GM21786 (cell line): ENCODE data around the gene MAP2K6.
A peak's percentile ranks its signal among the peaks of the same experiment; 100 is the strongest.

Source experiments
- ATAC-seq: cut with Tn5 transposase; IDR thresholded peaks from one replicate; pipeline ENCODE4 v1.9.1; 2021; ENCODE audit not compliant: unreplicated experiment

Gene MAP2K6

GRCh38 chr17:69414408-69415274, at the start of gene MAP2K6:
MAP2K6 (plus strand) TSS chr17:69414697; CDS start chr17:69414985, 288 bp downstream.
- ATAC-seq: peak; percentile 94

- peak; percentile 72 for ATAC-seq
These were observed 47.2 kb upstream of the MAP2K6 start for GRCh38 chr17:69367298-69367697.

GRCh38 chr17:69373069-69373468, 41.4 kb upstream of the MAP2K6 start:
- ATAC-seq: no peak

- no peak for ATAC-seq
These were observed 39.3 kb upstream of the MAP2K6 start for GRCh38 chr17:69375229-69375628.

- ATAC-seq: no peak
These were observed 25.6 kb upstream of the MAP2K6 start for GRCh38 chr17:69388822-69389442.

GRCh38 chr17:69390795-69391501, 23.5 kb upstream of the MAP2K6 start:
- no peak for ATAC-seq

- ATAC-seq: no peak
These were observed 13.2 kb upstream of the MAP2K6 start for GRCh38 chr17:69401251-69401650.

GRCh38 chr17:69402052-69402451, 12.4 kb upstream of the MAP2K6 start:
- ATAC-seq: no peak

- ATAC-seq: no peak
These were observed 10.1 kb upstream of the MAP2K6 start for GRCh38 chr17:69404399-69404798.

- ATAC-seq: no peak
These were observed 9.4 kb upstream of the MAP2K6 start for GRCh38 chr17:69405096-69405495.

GRCh38 chr17:69406941-69407340, 7.6 kb upstream of the MAP2K6 start:
- no peak for ATAC-seq

GRCh38 chr17:69407759-69408158, 6.7 kb upstream of the MAP2K6 start:
- ATAC-seq: no peak

- ATAC-seq: no peak
These were observed 3.8 kb upstream of the MAP2K6 start for GRCh38 chr17:69410671-69411070.

- ATAC-seq: no peak
These were observed 2.7 kb upstream of the MAP2K6 start for GRCh38 chr17:69411766-69412165.

- ATAC-seq: no peak
These were observed 2.2 kb upstream of the MAP2K6 start for GRCh38 chr17:69412251-69412671.

GRCh38 chr17:69415431-69415830, 934 bp downstream of the MAP2K6 start:
- ATAC-seq: no peak

- no peak for ATAC-seq
These were observed 3.3 kb downstream of the MAP2K6 start for GRCh38 chr17:69417545-69418483.

- no peak for ATAC-seq
These were observed 4.0 kb downstream of the MAP2K6 start for GRCh38 chr17:69418535-69418934.

- ATAC-seq: no peak
These were observed 9.0 kb downstream of the MAP2K6 start for GRCh38 chr17:69423450-69423849.

GRCh38 chr17:69424287-69425041, 10.0 kb downstream of the MAP2K6 start:
- ATAC-seq: no peak
